ENCODE measurements around the gene ANKUB1. TPM values are rescaled to one million over a fixed set of nuclear protein-coding genes. Genes with fewer than 3 reads are reported as not detected.
A peak's percentile ranks its signal among the peaks of the same experiment; 100 is the strongest.

Gene ANKUB1
- total RNA-seq, 1 experiment from 2014 or later, result not detected

- ChIA-PET CTCF (interaction anchor here (0.7 kb wide), 1 partner anchor 8 kb away, joined by 6 read pairs; no protein-coding TSS in a partner anchor), POLR2A (no interaction called here)
- Mint-ChIP-seq H3K27me3 (ENCODE audit: low read depth) (no peaks in the 10 kb centered on the region), H3K9me3 (no peaks in the 10 kb centered on the region), H3K4me1 (peaks cover 61% of the 10 kb centered on the region), H3K4me3 (0 out of 2 replicates have a peak overlapping the region, but pooled peaks have one; percentile 9), H3K36me3 (no peaks in the 10 kb centered on the region), H3K27ac (no peak overlapping the region)
- ATAC-seq, result no peak
- TF ChIP-seq ZNF121 (CRISPR knock-in tag; IDR thresholded peaks at IDR 0.05) (peak; percentile 34; the same call in 1 of the 2 replicates), MLX (CRISPR knock-in tag; IDR thresholded peaks at IDR 0.05) (no peak), E2F1 (CRISPR knock-in tag; IDR thresholded peaks at IDR 0.05) (no peak), E2F5 (CRISPR knock-in tag; IDR thresholded peaks at IDR 0.05) (no peak)
- no peak for DNase-seq (ENCODE audit: low spot score)
Measured at GRCh38 chr3:149815728-149816127, 23.4 kb upstream of the ANKUB1 start.

GRCh38 chr3:149815321-149815720, 23.0 kb upstream of the ANKUB1 start:
- Mint-ChIP-seq H3K4me3 (peak overlapping the region; percentile 95), H3K27ac (no peak overlapping the region)
- POLR2A ChIA-PET, result no interaction called here
- TF ChIP-seq EMX1 (CRISPR knock-in tag; IDR thresholded peaks at IDR 0.05), result no peak
- TF ChIP-seq ARID4B (CRISPR knock-in tag; IDR thresholded peaks at IDR 0.05; ENCODE audit: borderline replicate concordance), result no peak
- TF ChIP-seq CREM (CRISPR knock-in tag; IDR thresholded peaks at IDR 0.05), result no peak
- no peak for TF ChIP-seq MLX (CRISPR knock-in tag; IDR thresholded peaks at IDR 0.05)
- no peak for TF ChIP-seq ZNF121 (CRISPR knock-in tag; IDR thresholded peaks at IDR 0.05)
- no peak for TF ChIP-seq ZNF281 (CRISPR knock-in tag; IDR thresholded peaks at IDR 0.05)
- no peak for TF ChIP-seq ZNF423 (CRISPR knock-in tag; IDR thresholded peaks at IDR 0.05)
- TF ChIP-seq FOXK1 (CRISPR knock-in tag; IDR thresholded peaks at IDR 0.05), result no peak
- no peak for TF ChIP-seq PREB (CRISPR knock-in tag; IDR thresholded peaks at IDR 0.05; ENCODE audit: borderline replicate concordance)
- TF ChIP-seq ZNF671 (CRISPR knock-in tag; IDR thresholded peaks at IDR 0.05), result no peak
- TF ChIP-seq ZSCAN18 (CRISPR knock-in tag; IDR thresholded peaks at IDR 0.05), result no peak
- no peak for TF ChIP-seq CDX4 (CRISPR knock-in tag; IDR thresholded peaks at IDR 0.05; ENCODE audit: borderline replicate concordance)
- TF ChIP-seq E2F1 (CRISPR knock-in tag; IDR thresholded peaks at IDR 0.05), result no peak
- no peak for TF ChIP-seq NFE2L1 (CRISPR knock-in tag; IDR thresholded peaks at IDR 0.05)
- TF ChIP-seq ZNF512 (CRISPR knock-in tag; IDR thresholded peaks at IDR 0.05; ENCODE audit: borderline replicate concordance), result no peak

More at GRCh38 chr3:149815321-149815720, 23.0 kb upstream of the ANKUB1 start:
- no peaks in the 10 kb centered on the region for H3K9me3 Mint-ChIP-seq
- CTCF ChIA-PET, result interaction anchor here (1.9 kb wide), 1 partner anchor 44 kb away, joined by 6 read pairs; no protein-coding TSS in a partner anchor
- H3K4me1 Mint-ChIP-seq, result peaks cover 61% of the 10 kb centered on the region
- no peaks in the 10 kb centered on the region for H3K27me3 Mint-ChIP-seq (ENCODE audit: low read depth)
- ATAC-seq (no peak), DNase-seq (ENCODE audit: low spot score) (no peak)
- no peaks in the 10 kb centered on the region for H3K36me3 Mint-ChIP-seq

Measured in WTC11 (cell line).